Small intestine (tissue), 7 donors: ENCODE data around the gene EXOC3. TPM values are rescaled to one million over a fixed set of nuclear protein-coding genes. Genes with fewer than 3 reads are reported as not detected.

ENCODE experiments used
- DNase-seq, 2 donors: peaks; one replicate each; pipeline versions ENCODE4 v3.0.0 to v3.0.0-alpha.2; 2013
- FAIRE-seq: peaks from 2 replicates; lab custom pipeline; 2012; peaks lifted over from hg19 to GRCh38; lab: Jason Lieb, UNC
- H3K27ac ChIP-seq, 3 donors: one replicate each; pipeline ENCODE4 v1.5.1; 2013; ENCODE audit warnings: low read length in 2 of 3, mild to moderate bottlenecking in 2 of 3, control low read depth in 1 of 3, inconsistent platforms in 1 of 3, low read depth in 1 of 3, moderate library complexity in 1 of 3
- H3K27me3 ChIP-seq, 3 donors: one replicate each; pipeline ENCODE4 v1.6.1; 2013; ENCODE audit warnings: low read length in 3 of 3, inconsistent platforms in 1 of 3; ENCODE audit not compliant: control insufficient read depth in 3 of 3, insufficient read depth in 3 of 3
- H3K36me3 ChIP-seq, 3 donors: one replicate each; pipeline ENCODE4 v1.6.1; 2013; ENCODE audit warnings: low read length in 3 of 3, inconsistent platforms in 1 of 3, low read depth in 1 of 3, mild to moderate bottlenecking in 1 of 3, moderate library complexity in 1 of 3; ENCODE audit not compliant: control insufficient read depth in 3 of 3, insufficient read depth in 2 of 3
- H3K4me1 ChIP-seq, 3 donors: one replicate each; pipeline ENCODE4 v1.6.1; 2013; ENCODE audit warnings: low read length in 2 of 3, inconsistent platforms in 1 of 3, low read depth in 1 of 3, mild to moderate bottlenecking in 1 of 3, moderate library complexity in 1 of 3; ENCODE audit not compliant: control insufficient read depth in 3 of 3, insufficient read depth in 2 of 3
- H3K4me3 ChIP-seq, 3 donors: one replicate each; pipeline ENCODE4 v1.5.1; 2013; ENCODE audit warnings: low read length in 3 of 3, control low read depth in 1 of 3, inconsistent platforms in 1 of 3, low read depth in 1 of 3, mild to moderate bottlenecking in 1 of 3, moderate library complexity in 1 of 3
- H3K9me3 ChIP-seq, 2 donors: one replicate each; pipeline ENCODE4 v1.6.1; 2013; ENCODE audit warnings: low read depth in 1 of 2, low read length in 1 of 2; ENCODE audit not compliant: control insufficient read depth in 2 of 2, insufficient read depth in 1 of 2
- WGBS, 3 donors: extraction: QIAGEN DNeasy Blood & Tissue Kit; methylation state at CpG; one replicate each; pipeline ENCODE4 v1.1.7; 2013; 5-methylcytosine and 5-hydroxymethylcytosine counted together
- polyA plus RNA-seq, 4 donors: library from polyadenylated mRNA; stranded (reverse) in 3 of 4; unstranded in 1 of 4; fragments of 200-250 nt in 3 of 4; fragments of 120-200 nt in 1 of 4; gene quantifications; one replicate each; pipeline versions ENCODE4 v1.2.1 to v1.2.3, GENCODE V29; 2013
- donor health status: healthy with polysubstance abuse.
- donor health status: control.
- donor health status: control.
- donor health status: Bipolar disorder and iron deficiency.
- donor health status: healthy.

EXOC3 gene
- polyA plus RNA-seq, 4 donors: 47.2 to 85.7 (median 64.4) TPM

GRCh38 chr5:451587-452458, 8.8 kb downstream of the EXOC3 start:
- DNase-seq (no peak), FAIRE-seq (no peak)
- Histone ChIP-seq H3K4me1 (no peaks in the 10 kb centered on the region), H3K27me3 (no peaks in the 10 kb centered on the region), H3K9me3 (peaks cover 0 to 13% of the 10 kb centered on the region in 2 donors), H3K27ac (no peak overlapping the region), H3K4me3 (no peak overlapping the region), H3K36me3 (peaks cover 19 to 65% (median 30%) of the 10 kb centered on the region in 3 donors)
- 79 to 84% (median 80%) methylated on average over 5 of the region's 5 CpGs for whole genome bisulfite sequencing, 3 donors

- no peaks in the 10 kb centered on the region for H3K4me1 ChIP-seq
- peaks cover 10 to 63% (median 29%) of the 10 kb centered on the region in 3 donors for H3K36me3 ChIP-seq
- H3K27me3 ChIP-seq: no peaks in the 10 kb centered on the region
- H3K4me3 ChIP-seq: no peak overlapping the region
- FAIRE-seq (no peak), DNase-seq (no peak)
- 92 to 96% (median 93%) methylated on average over 17 of the region's 17 CpGs for WGBS, 3 donors
- peaks cover 0 to 13% of the 10 kb centered on the region in 2 donors for H3K9me3 ChIP-seq
- H3K27ac ChIP-seq: no peak overlapping the region
These were observed 10.2 kb downstream of the EXOC3 start for GRCh38 chr5:452978-453710.

- Histone ChIP-seq H3K27ac (no peak overlapping the region), H3K27me3 (no peaks in the 10 kb centered on the region), H3K4me3 (no peak overlapping the region), H3K36me3 (peaks cover 10 to 64% (median 24%) of the 10 kb centered on the region in 3 donors), H3K4me1 (no peaks in the 10 kb centered on the region), H3K9me3 (peaks cover 0 to 13% of the 10 kb centered on the region in 2 donors)
- FAIRE-seq: no peak
- 88 to 89% (median 89%) methylated on average over 16 of the region's 16 CpGs for WGBS, 3 donors
- no peak for DNase-seq
These were observed 10.9 kb downstream of the EXOC3 start for GRCh38 chr5:453725-454481.

GRCh38 chr5:454936-455335, 12.0 kb downstream of the EXOC3 start:
- Histone ChIP-seq H3K9me3 (peaks cover 0 to 13% of the 10 kb centered on the region in 2 donors), H3K4me3 (no peak overlapping the region), H3K27me3 (no peaks in the 10 kb centered on the region), H3K27ac (no peak overlapping the region), H3K4me1 (no peaks in the 10 kb centered on the region), H3K36me3 (peaks cover 13 to 67% (median 25%) of the 10 kb centered on the region in 3 donors)
- DNase-seq (no peak), FAIRE-seq (no peak)
- WGBS, 3 donors: 85 to 92% (median 88%) methylated on average over 11 of the region's 11 CpGs

- Histone ChIP-seq H3K27ac (no peak overlapping the region), H3K4me1 (no peaks in the 10 kb centered on the region), H3K9me3 (peaks cover 0 to 13% of the 10 kb centered on the region in 2 donors), H3K4me3 (no peak overlapping the region), H3K27me3 (no peaks in the 10 kb centered on the region), H3K36me3 (peaks cover 13 to 71% (median 26%) of the 10 kb centered on the region in 3 donors)
- no peak for FAIRE-seq
- WGBS, 3 donors: 90 to 94% (median 93%) methylated on average over 11 of the region's 11 CpGs
- no peak for DNase-seq
These were observed 12.8 kb downstream of the EXOC3 start for GRCh38 chr5:455806-456205.

GRCh38 chr5:456351-457194, 13.6 kb downstream of the EXOC3 start:
- Histone ChIP-seq H3K27me3 (no peaks in the 10 kb centered on the region), H3K4me1 (no peaks in the 10 kb centered on the region), H3K27ac (no peak overlapping the region), H3K36me3 (peaks cover 13 to 73% (median 26%) of the 10 kb centered on the region in 3 donors), H3K4me3 (no peak overlapping the region), H3K9me3 (peaks cover 0 to 11% of the 10 kb centered on the region in 2 donors)
- DNase-seq (no peak), FAIRE-seq (no peak)
- 87 to 90% (median 88%) methylated on average over 28 of the region's 28 CpGs for WGBS, 3 donors

- 94% methylated on average over 19 of the region's 19 CpGs for WGBS, 3 donors
- H3K27me3 ChIP-seq: no peaks in the 10 kb centered on the region
- H3K27ac ChIP-seq: no peak overlapping the region
- DNase-seq (no peak), FAIRE-seq (no peak)
- H3K4me1 ChIP-seq: no peaks in the 10 kb centered on the region
- H3K9me3 ChIP-seq: peaks cover 0 to 5% of the 10 kb centered on the region in 2 donors
- no peak overlapping the region for H3K4me3 ChIP-seq
- H3K36me3 ChIP-seq: peaks cover 16 to 81% (median 31%) of the 10 kb centered on the region in 3 donors
These were observed 14.4 kb downstream of the EXOC3 start for GRCh38 chr5:457195-457961.
